Hepatocyte (in vitro differentiated cells): Measurements from ENCODE around the gene F8.
"Not testable (repeated sequence)": the region's sequence is repeated elsewhere in the genome, so short reads cannot be mapped to it uniquely, and the experiment has no call there.

Source experiments
- CTCF ChIP-seq: fragments of 200-600 bp; sonication (generic); IDR thresholded peaks from 2 replicates; pipeline ENCODE4 v1.5.1; 2016; ENCODE audit warnings: antibody characterized with exemption, mild to moderate bottlenecking; ENCODE audit not compliant: poor library complexity
- EZH2 ChIP-seq: fragments of 200-600 bp; sonication (generic); IDR thresholded peaks from 2 replicates; pipeline ENCODE4 v1.6.1; 2016; ENCODE audit warnings: antibody characterized with exemption, mild to moderate bottlenecking, borderline replicate concordance

DNA sequence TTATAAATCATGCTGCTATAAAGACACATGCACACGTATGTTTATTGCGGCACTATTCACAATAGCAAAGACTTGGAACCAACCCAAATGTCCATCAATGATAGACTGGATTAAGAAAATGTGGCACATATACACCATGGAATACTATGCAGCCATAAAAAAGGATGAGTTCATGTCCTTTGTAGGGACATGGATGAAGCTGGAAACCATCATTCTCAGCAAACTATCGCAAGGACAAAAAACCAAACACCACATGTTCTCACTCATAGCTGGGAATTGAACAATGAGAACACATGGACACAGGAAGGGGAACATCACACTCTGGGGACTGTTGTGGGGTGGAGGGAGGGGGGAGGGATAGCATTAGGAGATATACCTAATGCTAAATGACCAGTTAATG is 196.9 kb downstream of the F8 start:
- TF ChIP-seq EZH2, CTCF: not testable (repeated sequence)
